Activated effector memory CD4-positive, alpha-beta T cell treated with Interleukin-2 at 50 U/mL for 16 hours (primary cell): ENCODE measurements around the gene UBE4B.
"Not testable (repeated sequence)": the region's sequence is repeated elsewhere in the genome, so short reads cannot be mapped to it uniquely, and the experiment has no call there.

Experiments
- DNase-seq: peaks from one replicate; pipeline ENCODE4 v3.0.0-alpha.2; 2020

The UBE4B gene

GRCh38 chr1:10074059-10074851 is 41.5 kb downstream of the UBE4B start:
- DNase-seq, result peak; percentile 38

GRCh38 chr1:10074852-10075730 is 42.3 kb downstream of the UBE4B start:
- DNase-seq, result no peak

GRCh38 chr1:10075732-10076131 is 43.0 kb downstream of the UBE4B start:
- DNase-seq, result no peak

GRCh38 chr1:10078494-10078893 is 45.7 kb downstream of the UBE4B start:
- no peak for DNase-seq

- DNase-seq, result no peak
These were observed 47.8 kb downstream of the UBE4B start for GRCh38 chr1:10080523-10080922.

GRCh38 chr1:10082785-10083479 is 50.2 kb downstream of the UBE4B start:
- DNase-seq, result no peak

GRCh38 chr1:10084045-10084444 is 51.3 kb downstream of the UBE4B start:
- DNase-seq, result no peak

- no peak for DNase-seq
These were observed 52.3 kb downstream of the UBE4B start for GRCh38 chr1:10085076-10085475.

- no peak for DNase-seq
These were observed 54.5 kb downstream of the UBE4B start for GRCh38 chr1:10087210-10087609.

GRCh38 chr1:10101929-10102328 is 69.2 kb downstream of the UBE4B start:
- no peak for DNase-seq

GRCh38 chr1:10103193-10103592 is 70.4 kb downstream of the UBE4B start:
- DNase-seq, result no peak

- DNase-seq, result no peak
These were observed 72.1 kb downstream of the UBE4B start for GRCh38 chr1:10104834-10105233.

- no peak for DNase-seq
These were observed 72.7 kb downstream of the UBE4B start for GRCh38 chr1:10105484-10105883.

- DNase-seq, result no peak
These were observed 73.5 kb downstream of the UBE4B start for GRCh38 chr1:10106241-10106640.

GRCh38 chr1:10106756-10107475 is 74.2 kb downstream of the UBE4B start:
- no peak for DNase-seq

GRCh38 chr1:10107476-10107847 is 74.7 kb downstream of the UBE4B start:
- DNase-seq, result not testable (repeated sequence)

- DNase-seq, result no peak
These were observed 75.4 kb downstream of the UBE4B start for GRCh38 chr1:10108134-10108663.

GRCh38 chr1:10108948-10109708 is 76.4 kb downstream of the UBE4B start:
- no peak for DNase-seq

GRCh38 chr1:10113501-10113900 is 80.7 kb downstream of the UBE4B start:
- no peak for DNase-seq

GRCh38 chr1:10114746-10115145 is 82.0 kb downstream of the UBE4B start:
- DNase-seq, result no peak

GRCh38 chr1:10117132-10117531 is 84.4 kb downstream of the UBE4B start:
- DNase-seq, result no peak

GRCh38 chr1:10117865-10118264 is 85.1 kb downstream of the UBE4B start:
- no peak for DNase-seq
